AG10803 (cell line): Measurements from ENCODE around the gene GPR87.

Experiments used
- DNase-seq: peaks from one replicate; pipeline ENCODE4 v3.0.0; 2010; ENCODE audit warnings: low read depth
- H3K4me3 ChIP-seq: 2 replicates; pipeline ENCODE4 v1.5.1; 2011; ENCODE audit warnings: mild to moderate bottlenecking, low read length, control low read depth
- CTCF ChIP-seq: conservative IDR thresholded peaks from 2 replicates; pipeline ENCODE4 v1.5.1; 2011; ENCODE audit warnings: mild to moderate bottlenecking, low read length, control low read depth, inconsistent platforms

The GPR87 gene

DNA sequence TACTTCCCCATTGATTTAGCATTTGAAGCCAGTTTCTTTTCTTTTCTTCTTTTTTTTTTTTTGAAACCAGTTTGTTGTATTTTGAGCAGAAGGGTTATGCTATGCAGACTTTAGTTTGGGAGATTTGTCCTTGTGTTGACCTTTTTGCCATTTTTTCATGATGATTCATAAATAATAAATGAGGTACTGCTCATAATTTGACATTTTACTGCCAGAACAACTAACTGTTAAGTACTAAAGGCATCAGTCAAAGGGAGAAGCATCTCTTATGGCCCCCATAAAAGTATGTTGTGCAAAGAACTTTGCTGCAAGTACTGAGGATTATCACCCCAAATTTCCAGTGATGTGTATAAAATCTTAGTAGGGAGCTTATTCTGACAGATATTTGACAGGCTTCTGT lies 1.7 kb upstream of the GPR87 start:
- no peak for TF ChIP-seq CTCF
- no peak overlapping the region for H3K4me3 ChIP-seq
- peak; percentile 51 for DNase-seq

GRCh38 chr3:151315846-151316245 lies 774 bp downstream of the GPR87 start:
- no peak for TF ChIP-seq CTCF
- H3K4me3 ChIP-seq: no peak overlapping the region
- DNase-seq: no peak

GRCh38 chr3:151315136-151315535 lies 1.5 kb downstream of the GPR87 start:
- no peak overlapping the region for H3K4me3 ChIP-seq
- TF ChIP-seq CTCF: no peak
- peak; percentile 35 for DNase-seq

DNA sequence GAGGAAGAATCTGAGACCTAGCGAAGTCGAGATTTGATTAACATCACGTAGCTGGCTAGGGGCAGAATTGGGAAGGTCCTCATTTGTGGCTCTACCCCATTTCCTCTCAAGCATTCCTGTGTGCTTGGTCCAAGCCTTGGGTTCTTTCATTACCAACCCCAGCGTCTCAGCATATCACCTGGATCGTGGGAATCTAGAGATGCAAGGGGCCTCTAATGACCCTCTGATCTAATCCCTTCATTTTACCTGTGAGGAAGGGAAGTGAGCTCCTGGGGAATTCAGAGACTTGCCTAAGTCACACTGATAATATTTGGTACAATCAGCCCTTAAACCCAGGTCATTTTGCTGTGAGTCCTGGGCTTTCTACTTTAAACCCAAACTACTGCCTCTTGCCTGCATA lies 2.0 kb downstream of the GPR87 start:
- no peak for DNase-seq
- no peak overlapping the region for H3K4me3 ChIP-seq
- TF ChIP-seq CTCF: no peak

- DNase-seq: no peak
- no peak for TF ChIP-seq CTCF
- no peak overlapping the region for H3K4me3 ChIP-seq
Measured at GRCh38 chr3:151314137-151314536, 2.5 kb downstream of the GPR87 start.

- H3K4me3 ChIP-seq: no peak overlapping the region
- no peak for DNase-seq
- TF ChIP-seq CTCF: no peak
Measured at GRCh38 chr3:151312972-151313371, 3.6 kb downstream of the GPR87 start.

DNA sequence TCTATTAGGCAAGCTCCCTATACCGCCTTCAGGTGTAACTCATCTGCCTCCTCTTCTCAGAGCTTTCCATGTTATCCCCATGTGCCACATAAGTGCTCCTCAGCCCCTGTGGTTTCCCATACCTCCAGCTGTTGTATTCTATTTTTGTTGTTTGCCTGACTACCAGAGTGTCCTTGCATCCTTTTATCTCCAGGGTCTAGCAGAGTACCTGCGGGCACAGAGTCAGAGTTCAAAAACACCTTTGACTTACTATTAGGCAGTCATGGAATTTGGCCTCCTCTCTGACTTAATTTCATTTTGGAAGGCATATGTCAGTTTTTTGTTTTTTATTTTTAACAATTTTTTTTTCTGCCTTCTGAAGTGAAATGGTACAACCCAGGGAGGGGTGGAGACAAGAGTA lies 7.1 kb downstream of the GPR87 start:
- no peak for DNase-seq
- no peak for TF ChIP-seq CTCF

More for the DNA sequence above, 7.1 kb downstream of the GPR87 start:
- H3K4me3 ChIP-seq: no peak overlapping the region
